HepG2 (cell line): ENCODE measurements around the gene SLC26A4. TPM values are rescaled to one million over a fixed set of nuclear protein-coding genes. Genes with fewer than 3 reads are reported as not detected.

Source experiments
- ATRX ChIP-seq: sonication (generic); formaldehyde crosslinking; IDR thresholded peaks from 2 replicates; pipeline ENCODE4 v1.4.0; 2020; ENCODE audit warnings: missing genetic modification reagents, borderline replicate concordance
- CAMTA2 ChIP-seq: sonication (generic); formaldehyde crosslinking; IDR thresholded peaks from 2 replicates; pipeline ENCODE4 v1.4.0; 2020; ENCODE audit warnings: mild to moderate bottlenecking, missing genetic modification reagents, borderline replicate concordance
- CCAR2 ChIP-seq: fragments of 200-400 bp; formaldehyde crosslinking; optimal IDR thresholded peaks from 2 replicates; pipeline ENCODE3; 2018; ENCODE audit warnings: low read depth, mild to moderate bottlenecking, low read length, moderate library complexity
- ETV5 ChIP-seq: IDR thresholded peaks from 2 replicates; pipeline ENCODE4 v1.6.1; 2018; ENCODE audit warnings: missing biosample characterization, missing genetic modification reagents, inconsistent platforms, borderline replicate concordance
- FOXM1 ChIP-seq: sonication (generic); formaldehyde crosslinking; IDR thresholded peaks from 2 replicates; pipeline ENCODE4 v1.5.0; 2020; ENCODE audit warnings: missing genetic modification reagents
- HNRNPH1 ChIP-seq: fragments of 200-400 bp; formaldehyde crosslinking; optimal IDR thresholded peaks from 2 replicates; pipeline ENCODE3; 2017; ENCODE audit warnings: mild to moderate bottlenecking, low read depth, low read length
- IRF2 ChIP-seq: IDR thresholded peaks from 2 replicates; pipeline ENCODE4 v1.6.1; 2018; ENCODE audit warnings: missing genetic modification reagents, missing compliant biosample characterization
- MAZ ChIP-seq, 2 experiments: sonication (generic) in 1 of 2; formaldehyde crosslinking in 1 of 2; IDR thresholded peaks; 2 replicates each; pipeline versions ENCODE4 v1.5.0 to v1.6.1; 2012 to 2020; ENCODE audit warnings: low read depth in 2 of 2, mild to moderate bottlenecking in 2 of 2, borderline replicate concordance in 1 of 2, improper control_type of control experiment in 1 of 2, low read length in 1 of 2, missing genetic modification reagents in 1 of 2, moderate library complexity in 1 of 2
- MBNL3 ChIP-seq: fragments of 250-450 bp; sonication (Bioruptor Pico); conservative IDR thresholded peaks from 2 replicates; pipeline ENCODE4 v1.8.0; 2022; ENCODE audit warnings: mild to moderate bottlenecking, inconsistent platforms
- NCOR1 ChIP-seq: fragments of 200-600 bp; sonication (generic); IDR thresholded peaks from 2 replicates; pipeline ENCODE4 v1.7.0; 2017; ENCODE audit warnings: antibody characterized with exemption, low read length, borderline replicate concordance
- NFE2L2 ChIP-seq: fragments of 150-350 bp; IDR thresholded peaks from 2 replicates; pipeline ENCODE4 v1.6.1; 2014; ENCODE audit warnings: low read length
- NPAS2 ChIP-seq: sonication (generic); formaldehyde crosslinking; IDR thresholded peaks from 2 replicates; pipeline ENCODE4 v1.8.0; 2022; ENCODE audit warnings: mild to moderate bottlenecking, missing genetic modification reagents, borderline replicate concordance
- NR2F2 ChIP-seq: IDR thresholded peaks from 2 replicates; pipeline ENCODE4 v1.6.1; 2012; ENCODE audit warnings: low read depth, inconsistent platforms, borderline replicate concordance
- PLRG1 ChIP-seq: fragments of 450-650 bp; conservative IDR thresholded peaks from 2 replicates; pipeline ENCODE4 v1.6.1; 2016
- SATB2 ChIP-seq: sonication (generic); formaldehyde crosslinking; IDR thresholded peaks from 2 replicates; pipeline ENCODE4 v1.5.0; 2020; ENCODE audit warnings: missing genetic modification reagents
- SMAD1 ChIP-seq: sonication (generic); formaldehyde crosslinking; IDR thresholded peaks from 2 replicates; pipeline ENCODE4 v1.4.0; 2020; ENCODE audit warnings: missing genetic modification reagents, low read depth, mild to moderate bottlenecking, borderline replicate concordance
- SNRNP70 ChIP-seq: fragments of 200-400 bp; formaldehyde crosslinking; IDR thresholded peaks from 2 replicates; pipeline ENCODE4 v1.6.1; 2017; ENCODE audit warnings: mild to moderate bottlenecking, low read depth, low read length, moderate library complexity
- TBP ChIP-seq: sonication (generic); formaldehyde crosslinking; IDR thresholded peaks from 2 replicates; pipeline ENCODE4 v1.5.0; 2020; ENCODE audit warnings: missing genetic modification reagents
- TSC22D2 ChIP-seq: sonication (generic); formaldehyde crosslinking; IDR thresholded peaks from 2 replicates; pipeline ENCODE4 v1.5.1; 2020; ENCODE audit warnings: missing genetic modification reagents, mild to moderate bottlenecking, borderline replicate concordance
- XBP1 ChIP-seq: sonication (generic); formaldehyde crosslinking; IDR thresholded peaks from 2 replicates; pipeline ENCODE4 v1.5.0; 2020; ENCODE audit warnings: missing genetic modification reagents
- YEATS4 ChIP-seq: sonication (generic); formaldehyde crosslinking; IDR thresholded peaks from 2 replicates; pipeline ENCODE4 v1.4.0; 2020; ENCODE audit warnings: missing genetic modification reagents, borderline replicate concordance
- ZKSCAN8 ChIP-seq: IDR thresholded peaks from 2 replicates; pipeline ENCODE4 v1.6.1; 2016; ENCODE audit warnings: borderline replicate concordance, missing genetic modification reagents, missing compliant biosample characterization
- ZSCAN30 ChIP-seq: sonication (generic); formaldehyde crosslinking; IDR thresholded peaks from 2 replicates; pipeline ENCODE4 v1.5.0; 2020; ENCODE audit warnings: mild to moderate bottlenecking, missing genetic modification reagents
- ZSCAN9 ChIP-seq: IDR thresholded peaks from 2 replicates; pipeline ENCODE4 v1.6.1; 2016; ENCODE audit warnings: borderline replicate concordance
- polyA plus RNA-seq, 8 experiments: library from polyadenylated mRNA; depleted of rRNA in 3 of 8; stranded (reverse) in 7 of 8; unstranded in 1 of 8; fragments of >200 nt; fragmentation: Illumina TruSeq in 4 of 8; extraction: Trizol in 4 of 8; gene quantifications; 2 replicates each; pipeline versions ENCODE4 v1.2.1 to v1.2.3, GENCODE V29; 2011 to 2016; ENCODE audit warnings: low read depth in 4 of 8, missing spikeins in 1 of 8, mixed read lengths in 1 of 8; ENCODE audit not compliant: insufficient read depth in 1 of 8
- total RNA-seq, 5 experiments: library from RNA; depleted of rRNA; stranded (reverse); fragments of >200 nt; fragmentation: Illumina TruSeq; extraction: Trizol; gene quantifications; 2 replicates each; pipeline ENCODE4 v1.2.3, GENCODE V29; 2016; ENCODE audit warnings: low read depth in 1 of 5
- TF ChIP-seq, protein P1 (sequence below): sonication (generic); formaldehyde crosslinking; IDR thresholded peaks from 2 replicates; pipeline ENCODE4 v1.5.0; 2020; ENCODE audit warnings: mild to moderate bottlenecking, missing genetic modification reagents, moderate library complexity
- TF ChIP-seq, protein P2 (sequence below): sonication (generic); formaldehyde crosslinking; IDR thresholded peaks from 2 replicates; pipeline ENCODE4 v1.5.0; 2020; ENCODE audit warnings: missing genetic modification reagents, mild to moderate bottlenecking, borderline replicate concordance
- TF ChIP-seq, protein P3 (sequence below): sonication (generic); formaldehyde crosslinking; IDR thresholded peaks from 2 replicates; pipeline ENCODE4 v1.5.0; 2020; ENCODE audit warnings: mild to moderate bottlenecking, missing genetic modification reagents

The SLC26A4 gene
- total and polyA plus RNA-seq, 2 of the 13 experiments (the other 11 are each of a cell fraction or from before 2014, with no cell fraction given), result 0.08 to 0.11 TPM

DNA sequence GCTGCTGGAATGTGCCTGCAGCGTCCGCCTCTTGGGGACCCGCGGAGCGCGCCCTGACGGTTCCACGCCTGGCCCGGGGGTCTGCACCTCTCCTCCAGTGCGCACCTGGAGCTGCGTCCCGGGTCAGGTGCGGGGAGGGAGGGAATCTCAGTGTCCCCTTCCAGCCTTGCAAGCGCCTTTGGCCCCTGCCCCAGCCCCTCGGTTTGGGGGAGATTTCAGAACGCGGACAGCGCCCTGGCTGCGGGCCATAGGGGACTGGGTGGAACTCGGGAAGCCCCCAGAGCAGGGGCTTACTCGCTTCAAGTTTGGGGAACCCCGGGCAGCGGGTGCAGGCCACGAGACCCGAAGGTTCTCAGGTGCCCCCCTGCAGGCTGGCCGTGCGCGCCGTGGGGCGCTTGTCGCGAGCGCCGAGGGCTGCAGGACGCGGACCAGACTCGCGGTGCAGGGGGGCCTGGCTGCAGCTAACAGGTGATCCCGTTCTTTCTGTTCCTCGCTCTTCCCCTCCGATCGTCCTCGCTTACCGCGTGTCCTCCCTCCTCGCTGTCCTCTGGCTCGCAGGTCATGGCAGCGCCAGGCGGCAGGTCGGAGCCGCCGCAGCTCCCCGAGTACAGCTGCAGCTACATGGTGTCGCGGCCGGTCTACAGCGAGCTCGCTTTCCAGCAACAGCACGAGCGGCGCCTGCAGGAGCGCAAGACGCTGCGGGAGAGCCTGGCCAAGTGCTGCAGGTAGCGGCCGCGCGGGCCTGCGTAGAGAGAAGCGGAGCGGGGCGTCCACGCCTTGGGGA lies 645 bp downstream of the SLC26A4 start (continued):
- TF ChIP-seq, protein P1, sequence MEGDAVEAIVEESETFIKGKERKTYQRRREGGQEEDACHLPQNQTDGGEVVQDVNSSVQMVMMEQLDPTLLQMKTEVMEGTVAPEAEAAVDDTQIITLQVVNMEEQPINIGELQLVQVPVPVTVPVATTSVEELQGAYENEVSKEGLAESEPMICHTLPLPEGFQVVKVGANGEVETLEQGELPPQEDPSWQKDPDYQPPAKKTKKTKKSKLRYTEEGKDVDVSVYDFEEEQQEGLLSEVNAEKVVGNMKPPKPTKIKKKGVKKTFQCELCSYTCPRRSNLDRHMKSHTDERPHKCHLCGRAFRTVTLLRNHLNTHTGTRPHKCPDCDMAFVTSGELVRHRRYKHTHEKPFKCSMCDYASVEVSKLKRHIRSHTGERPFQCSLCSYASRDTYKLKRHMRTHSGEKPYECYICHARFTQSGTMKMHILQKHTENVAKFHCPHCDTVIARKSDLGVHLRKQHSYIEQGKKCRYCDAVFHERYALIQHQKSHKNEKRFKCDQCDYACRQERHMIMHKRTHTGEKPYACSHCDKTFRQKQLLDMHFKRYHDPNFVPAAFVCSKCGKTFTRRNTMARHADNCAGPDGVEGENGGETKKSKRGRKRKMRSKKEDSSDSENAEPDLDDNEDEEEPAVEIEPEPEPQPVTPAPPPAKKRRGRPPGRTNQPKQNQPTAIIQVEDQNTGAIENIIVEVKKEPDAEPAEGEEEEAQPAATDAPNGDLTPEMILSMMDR (CRISPR knock-in tag), result peak; percentile 67
- TF ChIP-seq ZSCAN9 (CRISPR knock-in tag) (no peak), ZKSCAN8 (CRISPR knock-in tag) (no peak), MBNL3 (CRISPR knock-in tag) (no peak), ZSCAN30 (CRISPR knock-in tag) (no peak), NPAS2 (CRISPR knock-in tag) (no peak), IRF2 (no peak), CCAR2 (no peak), YEATS4 (peak; percentile 26; the same call in 1 of the 2 replicates), XBP1 (no peak), ATRX (CRISPR knock-in tag) (no peak), NFE2L2 (no peak), NCOR1 (no peak), HNRNPH1 (no peak), SATB2 (CRISPR knock-in tag) (no peak), TSC22D2 (CRISPR knock-in tag) (no peak), FOXM1 (CRISPR knock-in tag) (no peak), TBP (no peak), NR2F2 (no peak), SNRNP70 (no peak), CAMTA2 (CRISPR knock-in tag) (no peak), PLRG1 (no peak), SMAD1 (CRISPR knock-in tag) (no peak), ETV5 (CRISPR knock-in tag) (no peak), MAZ (IDR thresholded peaks at IDR 0.05; ENCODE audit: borderline replicate concordance, low read depth, low read length) (no peak), MAZ (CRISPR knock-in tag; IDR thresholded peaks at IDR 0.05; ENCODE audit: low read depth) (no peak)
- TF ChIP-seq, protein P2, sequence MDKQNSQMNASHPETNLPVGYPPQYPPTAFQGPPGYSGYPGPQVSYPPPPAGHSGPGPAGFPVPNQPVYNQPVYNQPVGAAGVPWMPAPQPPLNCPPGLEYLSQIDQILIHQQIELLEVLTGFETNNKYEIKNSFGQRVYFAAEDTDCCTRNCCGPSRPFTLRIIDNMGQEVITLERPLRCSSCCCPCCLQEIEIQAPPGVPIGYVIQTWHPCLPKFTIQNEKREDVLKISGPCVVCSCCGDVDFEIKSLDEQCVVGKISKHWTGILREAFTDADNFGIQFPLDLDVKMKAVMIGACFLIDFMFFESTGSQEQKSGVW, result no peak
- TF ChIP-seq, protein P3, sequence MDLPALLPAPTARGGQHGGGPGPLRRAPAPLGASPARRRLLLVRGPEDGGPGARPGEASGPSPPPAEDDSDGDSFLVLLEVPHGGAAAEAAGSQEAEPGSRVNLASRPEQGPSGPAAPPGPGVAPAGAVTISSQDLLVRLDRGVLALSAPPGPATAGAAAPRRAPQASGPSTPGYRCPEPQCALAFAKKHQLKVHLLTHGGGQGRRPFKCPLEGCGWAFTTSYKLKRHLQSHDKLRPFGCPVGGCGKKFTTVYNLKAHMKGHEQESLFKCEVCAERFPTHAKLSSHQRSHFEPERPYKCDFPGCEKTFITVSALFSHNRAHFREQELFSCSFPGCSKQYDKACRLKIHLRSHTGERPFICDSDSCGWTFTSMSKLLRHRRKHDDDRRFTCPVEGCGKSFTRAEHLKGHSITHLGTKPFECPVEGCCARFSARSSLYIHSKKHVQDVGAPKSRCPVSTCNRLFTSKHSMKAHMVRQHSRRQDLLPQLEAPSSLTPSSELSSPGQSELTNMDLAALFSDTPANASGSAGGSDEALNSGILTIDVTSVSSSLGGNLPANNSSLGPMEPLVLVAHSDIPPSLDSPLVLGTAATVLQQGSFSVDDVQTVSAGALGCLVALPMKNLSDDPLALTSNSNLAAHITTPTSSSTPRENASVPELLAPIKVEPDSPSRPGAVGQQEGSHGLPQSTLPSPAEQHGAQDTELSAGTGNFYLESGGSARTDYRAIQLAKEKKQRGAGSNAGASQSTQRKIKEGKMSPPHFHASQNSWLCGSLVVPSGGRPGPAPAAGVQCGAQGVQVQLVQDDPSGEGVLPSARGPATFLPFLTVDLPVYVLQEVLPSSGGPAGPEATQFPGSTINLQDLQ, result no peak
